OCI-LY1 (cell line): ENCODE data around the gene PRADC1.

Experiments
- CTCF ChIP-seq: fragments of 200-600 bp; sonication (generic), shearing (Covaris generic); IDR thresholded peaks from 2 replicates; pipeline ENCODE4 v1.5.1; 2017; ENCODE audit warnings: mild to moderate bottlenecking, antibody characterized with exemption, low read length, moderate library complexity, mixed read lengths
- EZH2 ChIP-seq: fragments of 200-600 bp; sonication (generic), shearing (Covaris generic); IDR thresholded peaks from 2 replicates; pipeline ENCODE4 v1.8.0; 2017; ENCODE audit warnings: borderline replicate concordance, mixed run types, mild to moderate bottlenecking, antibody characterized with exemption, low read length, moderate library complexity, mixed read lengths

DNA sequence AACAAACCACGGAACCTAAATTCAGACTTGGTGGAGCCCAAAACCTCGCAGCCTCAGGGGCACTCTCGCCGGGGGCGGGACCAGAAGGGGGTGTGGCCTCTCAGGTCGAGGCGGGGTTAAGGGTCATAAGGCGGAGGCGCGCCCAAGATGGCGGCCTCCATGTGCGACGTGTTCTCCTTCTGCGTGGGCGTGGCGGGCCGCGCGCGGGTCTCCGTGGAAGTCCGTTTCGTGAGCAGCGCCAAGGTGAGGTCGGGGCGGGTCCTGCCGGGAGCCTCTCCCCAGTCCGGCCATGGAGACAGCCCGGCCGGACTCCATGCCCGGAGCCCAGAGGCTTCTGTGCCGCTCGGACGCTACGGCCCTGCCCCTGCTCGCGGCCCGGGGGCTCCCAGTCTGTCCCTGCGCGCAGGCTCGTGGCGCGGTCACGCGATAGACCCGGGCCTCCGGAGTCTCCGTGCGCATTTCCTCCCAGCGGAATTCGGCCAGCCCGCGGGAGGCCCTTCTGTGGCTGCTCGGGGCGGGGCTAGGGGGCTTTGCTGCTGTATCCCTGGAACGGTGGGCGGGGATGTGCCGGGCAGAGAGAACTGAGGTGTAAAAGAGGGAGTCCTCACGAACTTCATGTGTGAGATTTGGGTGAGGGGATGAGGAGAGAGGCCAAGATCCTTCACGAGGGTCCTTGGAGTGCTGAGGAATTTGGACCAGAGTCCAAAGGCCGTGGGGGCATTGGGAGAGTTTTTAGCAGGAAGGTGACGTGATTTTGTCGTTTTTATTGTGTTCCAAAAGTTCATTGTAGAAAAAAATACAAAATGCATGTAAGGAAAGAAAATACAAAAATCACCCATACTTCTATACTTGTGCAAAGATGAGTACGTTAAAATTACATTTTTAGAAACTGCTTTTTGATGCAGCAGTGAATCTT, 18.7 kb downstream of the PRADC1 start, which contains the start of gene SMYD5:
- no peak for TF ChIP-seq EZH2
- TF ChIP-seq CTCF: no peak
